Fibroblast of pulmonary artery (primary cell): Measurements from ENCODE around the gene PARD3.
A peak's percentile ranks its signal among the peaks of the same experiment; 100 is the strongest.

Source experiments
- DNase-seq: peaks from one replicate; pipeline ENCODE4 v3.0.0-alpha.2; 2010; ENCODE audit warnings: low read depth
- H3K4me3 ChIP-seq: replicated peaks from 2 replicates; pipeline ENCODE4 v1.5.1; 2011; ENCODE audit warnings: low read depth, mild to moderate bottlenecking, control low read depth, low read length, moderate library complexity
- CTCF ChIP-seq: IDR thresholded peaks from 2 replicates; pipeline ENCODE4 v1.5.1; 2011; ENCODE audit warnings: mild to moderate bottlenecking, control low read depth, low read length, inconsistent platforms; ENCODE audit errors: missing control alignments

Gene PARD3

DNA sequence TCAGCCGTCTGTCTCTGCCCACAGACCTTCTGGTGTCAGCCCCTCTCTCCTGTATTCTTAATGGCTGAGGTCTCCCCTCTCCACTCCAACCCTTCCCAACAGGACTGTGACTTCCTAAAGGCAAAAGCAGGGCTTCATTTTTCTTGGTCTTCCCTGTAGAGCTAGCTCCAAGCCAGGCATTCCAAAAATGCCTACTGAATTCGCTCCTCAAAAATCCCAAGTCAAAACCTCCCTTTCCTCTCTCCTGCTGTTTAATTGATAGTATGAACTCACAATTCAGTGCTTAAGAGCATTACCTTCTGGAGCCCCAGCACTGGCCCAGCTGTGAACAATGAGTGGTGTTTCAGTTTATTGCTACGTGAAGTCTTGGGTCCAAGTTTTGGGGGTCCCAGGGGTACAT, 628.4 kb downstream of the PARD3 start:
- TF ChIP-seq CTCF, result no peak
- no peak overlapping the region for H3K4me3 ChIP-seq
- no peak for DNase-seq

DNA sequence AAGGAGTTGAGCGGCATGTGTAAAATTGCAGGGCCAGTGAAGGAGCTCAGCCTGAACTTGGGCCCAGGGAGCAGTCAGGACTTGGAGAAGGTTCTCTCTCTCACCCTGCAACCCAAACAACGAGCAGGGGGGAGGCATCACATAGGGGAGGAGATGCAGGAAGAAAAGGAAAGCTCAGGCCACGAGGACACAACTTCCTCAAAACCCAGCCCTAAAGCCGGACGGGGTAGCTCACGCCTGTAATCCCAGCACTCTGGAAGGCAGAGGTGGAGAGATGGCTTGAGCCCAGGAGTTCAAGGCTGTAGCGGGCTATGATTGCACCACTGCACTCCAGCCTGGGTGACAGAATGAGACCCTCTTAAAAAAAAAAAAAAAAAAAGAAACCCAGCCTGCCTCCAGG, 629.1 kb downstream of the PARD3 start:
- H3K4me3 ChIP-seq, result no peak overlapping the region
- DNase-seq, result no peak
- no peak for TF ChIP-seq CTCF

GRCh38 chr10:34184939-34185386, 630.1 kb downstream of the PARD3 start:
- TF ChIP-seq CTCF, result no peak
- peak; percentile 29 for DNase-seq
- no peak overlapping the region for H3K4me3 ChIP-seq

DNA sequence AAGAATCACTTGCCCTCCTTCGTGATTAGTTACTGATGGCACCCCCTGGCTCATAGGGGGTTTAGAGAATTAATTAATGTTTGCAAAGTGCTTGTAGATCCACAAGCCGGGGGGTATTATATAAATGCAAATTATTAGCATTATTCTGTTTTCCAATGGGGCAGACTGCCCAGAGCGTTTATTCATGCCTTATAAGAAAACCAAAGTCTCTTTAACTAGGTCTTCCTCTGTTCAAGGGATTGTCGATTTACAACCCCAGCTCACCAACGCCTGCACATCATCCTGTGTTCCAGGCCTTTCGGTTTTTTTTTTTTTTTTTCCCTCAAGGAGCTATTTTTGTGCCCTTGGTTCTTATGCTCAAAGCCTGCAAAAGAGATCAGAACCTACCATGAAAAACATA, 630.7 kb downstream of the PARD3 start:
- no peak overlapping the region for H3K4me3 ChIP-seq
- no peak for TF ChIP-seq CTCF
- no peak for DNase-seq

GRCh38 chr10:34183016-34183796, 631.9 kb downstream of the PARD3 start:
- no peak for DNase-seq
- no peak overlapping the region for H3K4me3 ChIP-seq
- TF ChIP-seq CTCF, result no peak

GRCh38 chr10:34181553-34182300, 633.4 kb downstream of the PARD3 start:
- peak; percentile 62 for DNase-seq
- no peak overlapping the region for H3K4me3 ChIP-seq
- TF ChIP-seq CTCF, result no peak

DNA sequence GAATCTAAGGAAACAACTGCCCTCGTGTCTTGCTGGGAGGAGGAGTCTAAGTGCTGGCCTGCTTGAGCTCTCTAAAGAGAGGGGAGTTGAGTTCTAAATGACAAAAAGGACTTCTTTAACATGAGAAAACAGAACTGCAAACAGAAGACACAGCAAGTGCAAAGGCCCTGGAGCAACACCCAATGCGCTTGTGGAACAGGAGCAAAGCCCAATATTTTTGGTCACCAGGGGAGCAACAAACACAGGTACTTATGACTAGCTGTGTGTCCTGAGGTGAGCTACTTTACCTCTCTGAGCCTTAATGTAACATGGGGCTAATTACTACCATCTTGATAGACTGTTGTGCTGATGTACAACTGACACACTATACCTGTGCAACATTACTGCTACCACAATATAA, 634.3 kb downstream of the PARD3 start:
- no peak for DNase-seq
- no peak for TF ChIP-seq CTCF
- no peak overlapping the region for H3K4me3 ChIP-seq
